Caki2 (cell line): ENCODE results near the gene FGFR2. TPM values are rescaled to one million over a fixed set of nuclear protein-coding genes. Genes with fewer than 3 reads are reported as not detected.
A peak's percentile ranks its signal among the peaks of the same experiment; 100 is the strongest.
"Not testable (repeated sequence)": the region's sequence is repeated elsewhere in the genome, so short reads cannot be mapped to it uniquely, and the experiment has no call there.

Source experiments
- DNase-seq: peaks from one replicate; pipeline ENCODE4 v3.0.0-alpha.2; 2015; ENCODE audit warnings: low read depth
- in situ Hi-C: cut with HindIII; loops from 2 replicates; pipeline ENCODE4 v1.10.0; 2016; ENCODE audit warnings: low sequenced_read_pairs, low pct_unique_long_range_greater_than_20kb, mixed read lengths
- total RNA-seq: library from RNA; depleted of rRNA; stranded (reverse); fragments of >200 nt; shearing (Covaris generic); gene quantifications from 2 replicates; pipeline ENCODE4 v1.2.3, GENCODE V29; 2014; ENCODE audit warnings: low replicate concordance

Gene FGFR2
- total RNA-seq, 1 experiment from 2014 or later = 7.4 TPM

DNA sequence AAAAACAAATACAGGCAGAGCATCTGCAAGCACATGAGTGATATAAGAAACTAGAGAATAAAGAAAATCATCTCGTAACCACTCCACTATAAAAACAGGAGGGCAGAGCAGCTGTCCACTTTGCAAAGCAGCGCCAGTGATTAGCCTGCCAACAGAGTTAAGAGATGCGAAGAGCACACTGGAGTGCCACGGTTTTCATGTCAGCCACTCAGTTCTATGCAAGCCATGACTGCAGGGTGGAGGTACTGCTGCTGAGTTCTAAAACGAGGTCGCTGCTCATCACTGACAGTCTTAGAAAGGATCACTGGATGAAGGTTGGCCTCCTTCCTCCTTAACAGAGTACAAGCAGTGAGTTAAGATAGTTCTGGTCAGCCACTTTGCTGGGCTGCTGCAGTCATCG is 58.5 kb downstream of the FGFR2 start:
- in situ Hi-C loops = no loop called here
- DNase-seq = no peak

DNA sequence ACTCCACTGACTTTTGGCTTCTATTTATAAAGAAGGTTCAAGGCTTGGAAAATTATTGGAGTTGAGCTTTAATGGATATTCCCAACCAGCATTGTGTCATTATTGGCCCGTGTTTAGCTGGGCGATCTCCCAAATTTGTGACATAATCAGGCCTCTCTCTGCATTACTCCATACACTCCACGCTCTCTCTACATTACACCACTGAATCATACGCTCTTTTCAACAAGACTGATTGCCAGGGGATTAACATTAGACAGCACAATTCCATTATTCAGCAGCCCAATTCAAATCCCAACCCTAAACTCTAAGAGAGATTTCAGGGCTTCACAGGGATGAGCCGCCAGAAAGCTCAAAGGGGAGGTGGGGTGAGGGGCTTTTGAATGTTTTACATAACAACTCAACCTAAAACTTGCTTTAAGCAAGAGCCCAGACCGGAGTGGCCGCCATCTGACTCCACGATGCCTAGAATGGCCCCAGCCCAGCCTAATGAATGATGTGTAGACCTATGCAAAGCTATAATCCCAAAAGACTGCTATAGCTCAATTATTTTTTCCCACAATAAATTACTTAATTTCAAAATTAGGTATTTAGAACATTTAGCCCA is 61.8 kb downstream of the FGFR2 start:
- in situ Hi-C loops = no loop called here
- no peak for DNase-seq

DNA sequence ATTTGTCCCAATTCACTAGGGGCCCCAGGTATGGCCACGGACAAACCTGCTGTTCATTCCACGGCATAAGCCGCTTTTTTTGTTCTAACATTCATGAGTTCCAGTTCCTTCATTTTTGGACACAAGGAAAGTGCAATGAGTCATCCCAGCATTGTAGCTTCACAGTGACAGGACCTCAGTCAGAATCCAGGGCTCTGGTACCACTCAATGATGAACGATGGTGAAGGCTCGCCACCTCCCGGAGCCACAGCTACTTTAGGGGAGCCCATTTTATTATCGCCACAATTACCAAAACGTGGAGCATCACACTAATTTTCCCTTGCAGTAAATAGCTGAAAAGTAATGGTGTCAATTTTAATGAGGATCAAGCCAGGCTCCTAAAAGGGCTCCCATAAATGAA is 62.9 kb downstream of the FGFR2 start:
- no peak for DNase-seq
- in situ Hi-C loops = no loop called here

DNA sequence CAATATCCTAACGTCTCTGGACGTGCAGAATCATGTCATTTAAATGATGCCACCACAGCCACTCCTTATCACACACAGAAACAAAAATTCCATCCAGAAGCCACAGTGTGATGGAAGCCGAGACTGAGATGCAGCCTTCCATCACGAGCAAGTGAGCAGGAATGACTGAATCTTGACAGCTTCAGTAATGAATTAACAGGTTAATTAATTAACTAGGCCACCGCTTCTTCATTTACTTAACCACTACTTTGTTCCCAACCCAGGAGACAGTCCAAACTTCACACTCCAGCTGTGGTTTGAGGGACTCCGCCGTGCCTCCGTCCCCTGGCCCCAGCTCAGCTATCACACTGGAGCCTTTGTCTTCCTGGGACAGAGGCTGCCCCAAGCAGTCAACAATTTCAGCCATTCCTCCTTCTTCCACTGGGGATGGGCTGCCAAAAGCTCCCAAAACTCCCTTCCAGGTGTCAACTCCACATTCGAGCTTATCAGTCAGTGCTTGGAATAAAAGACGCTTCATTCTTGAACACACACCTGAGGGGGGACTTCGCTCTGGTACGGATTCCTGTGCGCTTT is 65.9 kb downstream of the FGFR2 start:
- in situ Hi-C loops = no loop called here
- DNase-seq = no peak

DNA sequence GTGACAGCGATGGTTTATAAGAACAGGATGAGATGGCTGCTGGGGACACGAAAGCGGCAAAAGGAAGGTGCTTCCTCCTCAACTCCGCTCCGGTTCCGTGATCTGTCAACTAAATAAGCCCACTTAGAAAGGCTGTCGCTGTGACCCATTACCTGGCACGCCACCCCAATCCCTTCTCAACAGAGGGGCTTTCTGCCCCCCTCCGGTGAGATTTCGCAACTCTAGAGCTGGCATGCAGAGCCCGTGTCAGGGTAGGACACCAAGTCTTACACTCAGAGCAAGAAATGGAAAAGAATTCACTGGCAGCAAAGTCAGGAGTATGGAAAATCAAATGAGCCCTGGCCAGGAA is 66.4 kb downstream of the FGFR2 start:
- in situ Hi-C loops = no loop called here
- no peak for DNase-seq

DNA sequence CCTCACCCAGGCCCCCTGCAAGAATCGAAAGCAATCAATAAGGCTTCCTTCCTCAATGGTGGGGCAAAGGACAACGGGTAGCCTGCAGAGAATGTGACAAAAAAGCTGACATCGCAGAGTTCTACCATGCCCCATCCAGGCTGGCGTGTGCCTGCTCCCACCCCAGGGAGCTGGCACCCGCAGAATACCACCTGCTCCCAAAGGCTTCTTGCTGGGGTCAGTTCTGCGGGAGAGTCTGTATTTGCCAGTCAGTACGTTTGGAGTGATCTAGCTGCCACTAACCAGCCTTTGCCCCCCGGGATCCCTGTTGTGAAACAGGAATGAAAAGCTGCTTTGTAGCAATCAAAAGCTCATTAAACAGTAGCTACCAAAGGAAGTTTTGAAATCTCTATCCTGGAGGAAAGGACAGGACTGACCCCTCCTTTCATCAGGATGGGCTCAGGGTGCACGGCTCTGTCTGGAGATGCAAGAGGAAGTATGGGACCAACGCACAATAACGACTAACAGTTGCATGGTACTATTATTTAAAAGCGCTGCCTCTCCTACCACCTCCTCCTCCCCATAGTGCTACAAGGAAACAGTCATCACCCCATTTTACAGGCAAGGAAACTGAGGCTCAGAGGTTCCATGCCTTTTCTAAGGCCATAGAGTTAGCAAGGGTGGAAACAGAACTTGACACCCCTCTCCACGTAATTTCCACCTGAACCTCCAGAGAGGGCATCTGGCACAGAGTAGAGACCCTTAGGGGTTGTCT is 67.0 kb downstream of the FGFR2 start:
- in situ Hi-C loops = no loop called here
- no peak for DNase-seq

DNA sequence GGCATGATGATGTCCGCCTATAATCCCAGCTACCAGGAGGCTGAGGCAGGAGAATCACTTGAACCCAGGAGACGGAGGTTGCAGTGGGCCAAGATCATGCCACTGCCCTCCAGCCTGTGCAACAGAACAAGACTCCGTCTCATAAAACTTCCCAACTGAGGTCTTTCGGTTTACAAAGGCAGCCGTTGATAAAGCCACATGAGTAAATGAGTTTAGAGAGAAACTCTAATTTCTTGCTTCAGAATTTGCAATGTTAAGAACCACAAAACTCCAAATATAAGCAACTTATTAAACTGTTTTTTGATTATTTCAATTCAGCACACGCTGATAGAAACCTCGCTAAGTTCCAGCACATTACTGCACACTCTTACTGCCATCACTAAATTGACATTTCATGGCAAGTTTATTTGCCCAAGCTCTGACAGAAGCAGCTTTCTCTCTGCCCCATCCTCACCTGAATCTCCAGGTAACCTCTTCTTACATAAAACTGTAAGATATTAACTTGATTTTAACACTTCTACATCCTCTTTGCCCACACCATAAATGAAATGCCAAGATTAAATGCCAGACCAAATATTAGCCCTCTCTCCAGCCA is 67.7 kb downstream of the FGFR2 start:
- no peak for DNase-seq
- in situ Hi-C loops = no loop called here

DNA sequence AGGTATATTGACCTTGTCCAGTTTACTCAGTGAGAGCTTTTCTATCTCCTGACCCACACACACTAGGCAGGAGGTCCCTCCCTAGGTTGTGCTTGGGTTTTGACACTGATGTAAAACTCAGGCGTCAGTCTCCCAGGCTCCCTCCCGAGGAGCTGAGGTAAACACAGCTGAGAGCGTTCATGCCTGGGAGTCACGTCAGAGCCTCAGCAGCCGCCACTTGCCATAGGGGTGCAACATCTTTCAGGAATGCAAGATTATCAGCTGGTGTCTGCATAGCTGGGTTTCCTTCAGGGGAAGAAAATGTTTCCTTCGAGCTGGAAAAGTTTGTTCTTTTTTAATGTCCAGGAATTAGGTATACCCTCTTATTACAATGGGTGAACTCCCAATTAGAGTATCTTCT is 70.6 kb downstream of the FGFR2 start:
- DNase-seq = peak; percentile 66
- in situ Hi-C loops = no loop called here

DNA sequence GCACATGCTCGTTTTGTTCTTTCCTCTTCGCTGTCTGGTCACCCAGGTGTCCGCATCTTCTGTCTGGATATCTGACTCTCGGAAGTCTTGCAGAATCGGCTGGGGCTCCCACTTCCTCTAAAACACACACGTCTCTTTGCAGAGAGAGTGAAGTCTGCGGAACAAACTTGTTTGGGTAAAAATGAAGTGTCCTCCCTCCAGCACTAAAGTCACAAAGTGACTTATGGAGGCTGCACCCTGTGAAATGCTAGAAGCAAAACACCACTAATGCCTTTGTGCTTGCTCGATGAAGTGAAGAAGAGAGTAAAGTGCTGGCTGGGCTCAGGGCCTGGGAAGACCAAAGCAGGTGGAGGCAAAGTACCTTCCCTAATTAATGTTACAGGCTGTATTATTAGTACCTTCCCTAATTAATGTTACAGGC is 71.4 kb downstream of the FGFR2 start:
- in situ Hi-C loops = no loop called here
- peak; percentile 51 for DNase-seq

DNA sequence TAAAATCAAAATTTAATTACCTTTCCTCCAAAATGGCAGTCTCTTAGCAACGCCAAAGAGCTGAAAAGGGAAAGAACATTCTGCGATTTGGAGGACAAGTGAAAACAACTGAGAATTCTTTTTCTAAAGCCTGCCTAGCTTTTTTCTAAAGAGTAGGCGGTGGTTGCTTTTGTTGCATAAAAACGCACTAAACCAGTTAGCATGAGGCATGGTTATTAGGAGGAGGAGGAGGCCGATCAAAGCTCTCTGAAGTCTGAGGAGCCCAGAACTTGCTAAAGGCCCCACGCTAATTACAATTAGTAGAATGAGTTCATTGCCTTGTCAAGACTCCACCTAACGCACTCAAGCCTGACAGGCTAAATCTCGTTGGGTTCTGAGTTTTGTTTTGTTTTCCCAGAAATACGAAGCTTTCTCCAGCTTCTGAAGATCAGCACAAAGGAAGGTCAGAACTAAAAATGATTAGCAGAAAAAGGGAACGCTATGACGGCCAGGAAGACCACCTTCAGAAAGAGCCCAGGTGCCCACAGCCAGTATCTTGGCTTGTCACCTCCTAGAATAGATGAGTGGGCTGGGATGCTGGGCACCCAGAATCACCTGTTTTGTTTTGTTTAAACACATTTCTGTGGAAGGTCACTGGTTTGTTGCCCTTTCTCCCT is 72.0 kb downstream of the FGFR2 start:
- no peak for DNase-seq
- in situ Hi-C loops = no loop called here

DNA sequence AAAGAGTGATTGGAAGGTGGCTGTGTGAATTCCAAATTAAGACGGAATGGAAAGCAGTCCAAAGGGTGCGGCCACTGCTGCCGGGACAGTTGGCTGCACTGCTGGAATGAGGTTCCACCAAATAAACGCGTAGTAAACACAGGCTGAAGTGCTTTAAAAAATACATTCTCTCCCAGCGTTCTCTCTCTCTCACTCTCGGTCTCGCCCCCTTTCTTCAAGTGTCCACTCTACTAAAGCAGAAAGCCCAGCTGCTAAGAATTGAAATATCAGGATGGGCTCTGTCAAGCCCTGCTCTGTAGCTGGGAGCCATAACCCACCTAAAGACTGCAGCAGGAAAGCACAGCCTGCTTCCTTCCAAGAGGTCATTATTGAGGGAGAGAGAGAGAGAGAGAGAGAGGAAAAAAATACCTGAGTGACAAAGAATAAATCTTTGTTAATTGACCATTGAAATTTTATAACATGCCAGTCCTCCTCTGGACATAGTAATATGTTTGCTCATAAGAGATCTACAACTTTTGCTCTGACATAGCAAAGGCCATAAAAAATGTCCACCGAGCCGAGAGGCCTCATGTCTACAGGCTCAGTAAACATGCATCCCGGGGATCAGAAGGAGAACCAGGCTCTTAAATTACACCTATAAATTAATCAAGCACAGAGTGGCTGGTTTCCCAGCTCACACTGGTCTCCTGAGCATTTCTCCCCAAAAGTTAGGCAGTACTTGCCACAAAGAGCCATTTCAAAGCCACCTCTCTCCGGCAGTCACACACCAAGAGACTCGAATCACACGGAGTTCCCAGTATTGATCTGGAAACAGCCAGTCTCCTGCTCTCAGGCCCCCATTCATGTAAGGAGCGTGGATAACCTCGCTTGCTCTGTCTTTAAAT is 72.8 kb downstream of the FGFR2 start:
- in situ Hi-C loops = no loop called here
- DNase-seq = peak; percentile 65

DNA sequence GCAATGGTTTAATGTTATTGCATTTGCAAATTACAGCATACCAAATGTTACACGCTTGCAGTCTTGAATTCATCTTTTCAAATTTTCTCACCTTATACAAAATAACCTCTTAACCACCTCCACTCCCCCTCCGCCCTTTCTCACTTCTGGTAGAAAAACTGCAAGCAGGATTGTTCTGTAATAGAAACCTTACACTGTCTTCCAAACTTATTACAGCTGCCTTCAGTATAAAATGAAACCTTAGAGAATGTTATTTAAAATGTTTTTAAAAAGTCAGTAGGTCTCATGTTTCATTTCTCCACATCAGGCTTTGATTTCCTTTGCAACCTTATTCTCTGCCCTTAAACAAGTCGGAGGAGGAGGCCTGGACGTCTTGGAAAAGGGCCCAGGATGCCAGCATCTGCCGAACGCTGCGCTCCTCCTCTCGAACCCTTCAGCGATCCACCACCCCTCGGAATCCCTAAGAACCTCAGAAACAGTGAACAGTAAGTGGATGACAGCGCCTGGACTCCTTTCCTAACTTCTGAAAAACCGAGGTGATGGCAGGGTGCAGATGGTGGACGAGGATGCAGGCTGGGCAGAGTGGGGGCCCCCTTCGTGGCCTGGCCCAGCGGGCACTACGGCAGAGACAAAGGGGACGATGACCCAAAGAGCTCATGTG is 74.0 kb downstream of the FGFR2 start:
- in situ Hi-C loops = no loop called here
- DNase-seq = no peak

DNA sequence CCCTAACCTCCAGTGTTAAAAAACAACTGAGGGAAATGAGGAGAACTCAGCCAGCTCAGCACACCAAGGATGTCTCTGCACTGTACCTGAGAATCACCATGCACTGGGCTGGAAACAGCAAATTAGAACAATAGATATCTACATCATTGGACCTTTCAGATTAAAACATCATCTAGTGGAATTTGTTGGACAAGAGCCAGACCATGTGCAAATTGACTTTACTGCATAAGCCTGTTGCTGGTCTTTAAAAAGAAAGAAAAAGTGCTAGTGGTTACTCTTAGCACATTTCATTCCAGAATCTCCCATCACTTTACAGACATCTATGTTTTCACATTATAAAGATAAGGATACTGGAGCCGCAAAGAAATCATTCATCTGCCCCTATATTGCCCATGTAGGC is 75.4 kb downstream of the FGFR2 start:
- in situ Hi-C loops = no loop called here
- no peak for DNase-seq

DNA sequence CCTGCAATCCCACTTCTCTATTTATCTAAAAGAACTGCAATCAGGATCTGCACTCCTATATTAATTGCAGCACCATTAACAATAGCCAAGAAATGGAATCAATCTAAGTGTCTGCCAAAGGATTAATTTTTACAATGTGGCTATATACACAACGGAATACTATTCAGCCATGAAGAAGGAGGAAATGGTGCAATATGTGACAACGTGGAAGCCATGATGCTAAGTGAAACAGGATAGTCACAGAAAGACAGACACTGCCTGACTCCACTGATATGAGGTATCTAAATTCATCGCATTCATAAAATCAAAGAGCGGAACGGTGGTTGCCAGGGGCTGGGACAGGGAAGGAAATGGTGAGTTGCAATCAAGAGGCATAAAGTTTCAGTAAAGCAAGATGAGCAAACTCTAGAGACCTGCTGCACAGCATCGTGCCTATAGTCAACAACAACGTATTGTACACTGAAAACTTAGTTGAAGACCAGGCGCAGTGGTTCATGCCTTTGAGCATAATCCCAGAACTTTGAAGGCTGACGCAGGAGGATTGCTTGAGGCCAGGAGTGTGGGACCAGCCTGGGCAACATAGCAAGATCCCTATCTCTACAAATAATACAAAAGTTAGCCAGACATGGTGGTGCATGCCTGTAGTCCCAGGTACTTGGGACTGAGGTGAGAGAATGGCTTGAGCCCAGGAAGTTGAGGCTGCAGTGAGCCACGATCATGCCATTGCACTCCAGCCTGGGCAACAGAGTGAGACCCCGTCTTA is 76.3 kb downstream of the FGFR2 start:
- DNase-seq = no peak
- in situ Hi-C loops = no loop called here

DNA sequence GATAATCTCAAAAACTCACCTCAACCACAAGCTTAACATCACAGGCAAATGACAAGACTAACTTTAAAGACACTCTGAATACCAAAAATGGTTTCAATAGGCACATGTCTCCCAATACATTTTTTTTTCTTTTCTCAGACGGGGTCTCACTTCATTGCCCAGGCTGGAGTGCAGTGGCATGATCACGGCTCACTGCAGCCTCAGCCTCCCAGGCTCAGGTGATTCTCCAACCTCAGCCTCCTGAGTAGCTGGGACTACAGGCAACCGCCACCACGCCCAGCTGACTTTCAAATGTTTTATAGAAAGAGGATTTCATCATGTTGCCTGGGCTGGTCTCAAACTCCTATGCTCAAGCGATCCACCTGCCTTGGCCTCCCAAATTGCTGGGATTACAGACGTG is 77.7 kb downstream of the FGFR2 start:
- DNase-seq, in situ Hi-C loops: not testable (repeated sequence)

DNA sequence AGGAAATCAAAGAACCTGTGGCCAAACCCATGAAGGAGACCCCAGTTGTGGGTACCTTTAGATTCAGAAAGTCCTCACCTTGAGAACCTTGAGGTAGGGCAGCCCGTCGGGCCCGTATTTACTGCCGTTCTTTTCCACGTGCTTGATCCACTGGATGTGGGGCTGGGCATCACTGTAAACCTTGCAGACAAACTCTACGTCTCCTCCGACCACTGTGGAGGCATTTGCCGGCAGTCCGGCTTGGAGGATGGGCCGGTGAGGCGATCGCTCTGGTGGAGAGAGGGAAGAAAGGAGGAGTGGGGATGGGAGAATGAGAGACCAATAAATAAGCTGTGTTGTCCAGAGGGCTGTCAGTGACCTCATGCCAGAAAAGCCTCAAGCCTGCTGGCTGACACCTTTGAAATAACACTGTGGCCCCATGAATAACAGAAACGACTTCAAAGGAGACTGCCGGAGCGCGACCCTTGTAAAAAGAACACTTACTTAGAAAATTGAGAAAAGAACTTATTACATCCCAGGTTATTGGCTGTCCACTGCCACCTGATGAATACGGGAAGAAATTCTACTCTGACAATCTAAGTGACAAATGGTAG is 78.2 kb downstream of the FGFR2 start:
- in situ Hi-C loops = no loop called here
- DNase-seq = peak; percentile 78

DNA sequence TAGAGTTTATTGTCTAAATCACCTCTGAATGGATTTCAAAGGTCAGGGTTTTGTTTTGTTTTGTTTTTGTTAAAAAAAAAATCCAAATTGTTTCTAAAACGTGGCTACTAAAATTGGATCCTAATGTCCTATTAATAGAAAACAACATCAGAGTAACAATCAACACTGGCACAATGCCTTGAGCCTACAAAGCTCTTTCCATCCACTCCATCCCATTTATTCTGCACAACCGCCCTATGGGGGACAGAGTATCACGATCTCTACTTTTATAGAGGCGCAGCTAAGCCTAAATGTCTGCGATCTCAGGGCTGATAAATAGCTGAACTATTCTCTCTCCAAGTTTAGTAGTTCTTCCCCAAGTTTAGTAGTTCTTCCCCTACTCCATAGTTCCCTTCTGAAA is 78.8 kb downstream of the FGFR2 start:
- DNase-seq = no peak
- in situ Hi-C loops = no loop called here
